ENCODE measurements around the gene GALNT18.

GALNT18 gene

GRCh38 chr11:11334607-11335006 lies 287.2 kb downstream of the GALNT18 start:
- TF ChIP-seq SPI1 (IDR thresholded peaks at IDR 0.05; ENCODE audit: borderline replicate concordance, low read depth), result no peak
- no peak for TF ChIP-seq CTCF (IDR thresholded peaks at IDR 0.05; ENCODE audit: insufficient read depth, low read length)
- TF ChIP-seq REST (IDR thresholded peaks at IDR 0.05; ENCODE audit: insufficient replicate concordance, low read depth), result no peak
- no peak for TF ChIP-seq POLR2AphosphoS5 (IDR thresholded peaks at IDR 0.05; ENCODE audit: low read depth)
- no peak for TF ChIP-seq GABPA (IDR thresholded peaks at IDR 0.05; ENCODE audit: low read depth)
- H3K27me3 ChIP-seq (ENCODE audit: insufficient read depth, poor library complexity, severe bottlenecking), result no peaks in the 10 kb centered on the region
- no peak for DNase-seq (ENCODE audit: low read depth in 1 of 2, low spot score in 1 of 2)
- H3K27ac ChIP-seq (replicated peaks), result no peak overlapping the region
- H3K4me3 ChIP-seq (replicated peaks; ENCODE audit: insufficient read depth, low read length), result no peak overlapping the region

- Histone ChIP-seq H3K4me3 (replicated peaks; ENCODE audit: insufficient read depth, low read length) (no peak overlapping the region), H3K27ac (replicated peaks) (no peak overlapping the region), H3K27me3 (ENCODE audit: insufficient read depth, poor library complexity, severe bottlenecking) (no peaks in the 10 kb centered on the region)
- no peak for DNase-seq (ENCODE audit: low read depth in 1 of 2, low spot score in 1 of 2)
- TF ChIP-seq REST (IDR thresholded peaks at IDR 0.05; ENCODE audit: insufficient replicate concordance, low read depth) (no peak), GABPA (IDR thresholded peaks at IDR 0.05; ENCODE audit: low read depth) (no peak), POLR2AphosphoS5 (IDR thresholded peaks at IDR 0.05; ENCODE audit: low read depth) (no peak), SPI1 (IDR thresholded peaks at IDR 0.05; ENCODE audit: borderline replicate concordance, low read depth) (no peak), CTCF (IDR thresholded peaks at IDR 0.05; ENCODE audit: insufficient read depth, low read length) (no peak)
Observed at GRCh38 chr11:11332141-11332710, 289.6 kb downstream of the GALNT18 start.

- no peak for DNase-seq (ENCODE audit: low read depth in 1 of 2, low spot score in 1 of 2)
- no peak overlapping the region for H3K27ac ChIP-seq (replicated peaks)
Observed at GRCh38 chr11:11329062-11329806, 292.6 kb downstream of the GALNT18 start.

GRCh38 chr11:11324090-11324489 lies 297.7 kb downstream of the GALNT18 start:
- no peak for DNase-seq (ENCODE audit: low read depth in 1 of 2, low spot score in 1 of 2)
- no peaks in the 10 kb centered on the region for H3K27me3 ChIP-seq (ENCODE audit: insufficient read depth, poor library complexity, severe bottlenecking)

More at GRCh38 chr11:11329062-11329806, 292.6 kb downstream of the GALNT18 start:
- TF ChIP-seq GABPA (IDR thresholded peaks at IDR 0.05; ENCODE audit: low read depth), result no peak
- TF ChIP-seq POLR2AphosphoS5 (IDR thresholded peaks at IDR 0.05; ENCODE audit: low read depth), result no peak
- no peaks in the 10 kb centered on the region for H3K27me3 ChIP-seq (ENCODE audit: insufficient read depth, poor library complexity, severe bottlenecking)
- no peak overlapping the region for H3K4me3 ChIP-seq (replicated peaks; ENCODE audit: insufficient read depth, low read length)

More at GRCh38 chr11:11324090-11324489, 297.7 kb downstream of the GALNT18 start:
- H3K4me3 ChIP-seq (replicated peaks; ENCODE audit: insufficient read depth, low read length), result no peak overlapping the region
- no peak for TF ChIP-seq CTCF (IDR thresholded peaks at IDR 0.05; ENCODE audit: insufficient read depth, low read length)
- no peak for TF ChIP-seq GABPA (IDR thresholded peaks at IDR 0.05; ENCODE audit: low read depth)
- TF ChIP-seq POLR2AphosphoS5 (IDR thresholded peaks at IDR 0.05; ENCODE audit: low read depth), result no peak
- TF ChIP-seq SPI1 (IDR thresholded peaks at IDR 0.05; ENCODE audit: borderline replicate concordance, low read depth), result no peak
- no peak for TF ChIP-seq REST (IDR thresholded peaks at IDR 0.05; ENCODE audit: insufficient replicate concordance, low read depth)
- no peak overlapping the region for H3K27ac ChIP-seq (replicated peaks)
